GM11168 (cell line): Measurements from ENCODE around the gene MIB1.

ENCODE experiments used
- in situ Hi-C: fragments of 300-500 bp; cut with MboI; formaldehyde crosslinking; loops from one replicate; pipeline ENCODE4 v1.12.0; 2022; ENCODE audit warnings: low sequenced_read_pairs; ENCODE audit not compliant: unreplicated experiment

Gene MIB1

DNA sequence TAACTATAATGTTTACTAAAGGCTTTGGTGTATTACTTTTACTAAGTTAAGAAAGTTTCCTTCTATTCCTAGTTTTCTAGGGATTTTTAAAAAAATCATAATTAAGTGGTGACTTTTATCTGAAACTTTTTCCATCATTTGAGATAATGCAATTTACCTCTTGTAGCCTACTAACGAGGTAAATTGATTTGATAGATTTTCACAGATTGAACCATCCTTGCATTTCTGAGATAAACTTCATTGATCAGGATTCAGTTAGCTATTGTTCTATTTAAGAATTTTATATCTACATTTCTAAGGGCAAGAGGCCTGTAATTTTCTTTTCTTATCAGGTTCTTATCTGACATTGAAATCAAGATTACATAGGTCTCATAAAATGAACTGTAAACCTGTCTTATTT lies 178.1 kb downstream of the MIB1 start:
- in situ Hi-C loops: no loop called here
